ENCODE data around the gene BFSP1.

Gene BFSP1

DNA sequence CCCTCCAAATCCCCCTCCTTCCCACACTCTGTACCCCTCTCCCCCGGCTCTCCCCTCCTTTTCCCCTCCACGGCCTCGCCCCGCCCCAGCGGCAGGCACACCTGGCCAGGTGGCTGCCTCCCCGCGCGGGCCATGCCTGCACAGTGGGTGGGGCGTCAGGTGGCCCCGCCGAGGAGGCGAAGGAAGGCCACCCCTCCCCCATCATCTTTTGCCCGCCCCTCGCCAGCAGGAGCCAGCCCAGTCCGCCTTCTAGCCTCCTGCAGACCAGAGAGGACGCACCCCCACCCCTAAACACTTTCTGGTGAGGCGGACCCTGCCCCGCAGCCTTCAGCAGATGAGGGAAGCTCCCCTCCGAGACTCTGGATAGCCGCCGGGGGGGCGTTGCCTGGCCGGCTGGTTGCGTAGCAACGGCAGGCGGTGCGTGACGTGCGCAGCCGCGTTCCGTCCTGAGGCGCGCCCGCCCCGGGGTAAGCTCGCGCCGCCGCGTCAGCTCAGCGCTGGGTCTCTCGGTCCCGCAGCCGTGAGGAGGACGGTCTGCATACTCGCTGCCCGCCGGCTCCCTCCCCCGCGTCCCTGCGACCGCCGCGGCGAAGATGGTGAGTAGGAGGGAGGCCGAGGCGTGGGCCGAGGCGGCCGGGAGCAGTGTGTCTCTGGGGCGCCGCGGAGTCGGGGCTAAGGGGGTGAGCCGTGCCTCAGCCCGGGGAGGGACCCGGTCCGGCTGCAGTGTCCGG is 38.6 kb upstream of the BFSP1 start, which contains the start of gene DSTN:
Gene DSTN (plus strand): TSS at position 460 of the 731 bp plus-strand sequence. CDS start 134 bp downstream, at position 594.
- Histone ChIP-seq H3K27ac (ENCODE audit: low read length, poor library complexity, severe bottlenecking) (peak within 1 kb of the TSS; percentile 94), H2BK120ac (ENCODE audit: low read depth, low read length) (peak within 1 kb of the TSS; percentile 100), H3K9ac (ENCODE audit: low read length) (peak within 1 kb of the TSS; percentile 96), H2AFZ (ENCODE audit: low read depth, low read length) (peak within 1 kb of the TSS; percentile 54), H3K79me1 (replicated peaks; ENCODE audit: low read length, poor library complexity, severe bottlenecking) (peaks cover 3% of the 10 kb centered on the region), H4K91ac (ENCODE audit: low read length) (peak within 1 kb of the TSS; percentile 100), H3K4me2 (ENCODE audit: low read length, poor library complexity, severe bottlenecking) (peak within 1 kb of the TSS; percentile 82), H2BK12ac (ENCODE audit: low read length in 2 of 2) (peak within 1 kb of the TSS; percentile 54 to 93), H2BK5ac (ENCODE audit: low read depth, low read length, poor library complexity, severe bottlenecking) (peak within 1 kb of the TSS; percentile 99), H3K18ac (ENCODE audit: low read depth in 1 of 2, low read length in 2 of 2) (peak within 1 kb of the TSS; percentile 99 to 100), H3K9me3 (ENCODE audit: control insufficient read depth, low read length) (no peaks in the 10 kb centered on the region), H2AK5ac (ENCODE audit: low read length, severe bottlenecking) (no peak within 1 kb of the TSS), H3K14ac (ENCODE audit: low read length in 2 of 2) (peak within 1 kb of the TSS; percentile 92 to 96), H3K27me3 (ENCODE audit: control insufficient read depth in 1 of 2, insufficient read depth in 1 of 2, low read length in 2 of 2) (no peaks in the 10 kb centered on the region), H2BK15ac (ENCODE audit: low read depth, poor library complexity, severe bottlenecking) (peak within 1 kb of the TSS; percentile 100), H3K23ac (ENCODE audit: low read length in 2 of 2) (peak within 1 kb of the TSS; percentile 60 to 92), H3K36me3 (ENCODE audit: control insufficient read depth in 1 of 2, insufficient read depth in 2 of 2, low read depth in 1 of 2, low read length in 2 of 2) (peaks cover 0 to 4% of the 10 kb centered on the region in 2 experiments), H3K4ac (ENCODE audit: low read depth in 1 of 2, low read length in 2 of 2) (peak within 1 kb of the TSS; percentile 95 to 97), H3K4me1 (ENCODE audit: control insufficient read depth, insufficient read depth, low read depth, low read length) (peaks cover 4% of the 10 kb centered on the region), H4K8ac (ENCODE audit: low read length) (peak within 1 kb of the TSS; percentile 100), H3K4me3 (ENCODE audit: insufficient read depth in 1 of 2, low read depth in 1 of 2, low read length in 2 of 2) (peak within 1 kb of the TSS; percentile 93 to 95)
- under 1% methylated on average over 60 of the region's 70 CpGs for WGBS
- peak; percentile 97 for DNase-seq

DNA sequence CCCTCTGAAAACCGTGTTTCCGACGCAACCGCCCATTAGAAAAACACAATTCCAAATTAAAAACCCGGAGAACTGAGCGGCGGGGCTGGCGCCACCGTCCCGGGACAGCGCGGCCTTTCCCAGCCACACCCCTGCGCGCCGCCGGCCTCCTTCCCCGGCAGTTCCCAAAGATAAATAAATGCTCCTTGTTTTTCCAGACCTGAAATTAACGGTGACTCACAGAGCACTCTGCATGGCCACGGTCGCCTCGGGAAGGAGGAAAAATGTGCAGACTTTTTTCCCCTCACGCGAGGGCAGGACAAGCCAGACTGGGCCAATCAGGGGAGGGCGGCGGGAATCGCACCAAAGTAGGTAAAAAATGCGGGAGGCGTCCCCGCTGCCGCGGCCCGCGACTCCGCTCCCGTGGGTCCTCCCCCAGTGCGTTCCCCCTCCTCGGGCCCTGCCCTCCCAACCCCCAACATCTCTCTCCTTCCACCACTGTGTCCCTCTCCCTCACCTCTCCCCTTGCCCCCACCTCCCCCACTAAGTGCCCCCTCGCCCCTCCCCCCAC is 37.9 kb upstream of the BFSP1 start:
- no peak overlapping the region for H4K8ac ChIP-seq (ENCODE audit: low read length)
- H3K4me1 ChIP-seq (ENCODE audit: control insufficient read depth, insufficient read depth, low read depth, low read length) = peaks cover 4% of the 10 kb centered on the region
- H3K4ac ChIP-seq (ENCODE audit: low read depth in 1 of 2, low read length in 2 of 2) = no peak overlapping the region
- peak overlapping the region; percentile 63 for H3K4me2 ChIP-seq (ENCODE audit: low read length, poor library complexity, severe bottlenecking)
- peaks cover 0 to 2% of the 10 kb centered on the region in 2 experiments for H3K36me3 ChIP-seq (ENCODE audit: control insufficient read depth in 1 of 2, insufficient read depth in 2 of 2, low read depth in 1 of 2, low read length in 2 of 2)
- H3K27me3 ChIP-seq (ENCODE audit: control insufficient read depth in 1 of 2, insufficient read depth in 1 of 2, low read length in 2 of 2) = no peaks in the 10 kb centered on the region
- H3K18ac ChIP-seq (ENCODE audit: low read depth in 1 of 2, low read length in 2 of 2) = peak overlapping the region in 1 of 2 experiments; percentile 41
- no peak overlapping the region for H2AFZ ChIP-seq (ENCODE audit: low read depth, low read length)
- peak overlapping the region; percentile 91 for H3K9ac ChIP-seq (ENCODE audit: low read length)
- peak overlapping the region; percentile 48 to 68 for H3K4me3 ChIP-seq (ENCODE audit: insufficient read depth in 1 of 2, low read depth in 1 of 2, low read length in 2 of 2)
- no peak overlapping the region for H2AK5ac ChIP-seq (ENCODE audit: low read length, severe bottlenecking)
- DNase-seq = peak; percentile 99
- peak overlapping the region; percentile 100 for H2BK120ac ChIP-seq (ENCODE audit: low read depth, low read length)
- H3K27ac ChIP-seq (ENCODE audit: low read length, poor library complexity, severe bottlenecking) = peak overlapping the region; percentile 94
- no peak overlapping the region for H4K91ac ChIP-seq (ENCODE audit: low read length)
- under 1% methylated on average over 25 of the region's 38 CpGs for WGBS
- peaks cover 3% of the 10 kb centered on the region for H3K79me1 ChIP-seq (replicated peaks; ENCODE audit: low read length, poor library complexity, severe bottlenecking)
- H3K9me3 ChIP-seq (ENCODE audit: control insufficient read depth, low read length) = no peaks in the 10 kb centered on the region
- H3K23ac ChIP-seq (ENCODE audit: low read length in 2 of 2) = no peak overlapping the region
- no peak overlapping the region for H2BK15ac ChIP-seq (ENCODE audit: low read depth, poor library complexity, severe bottlenecking)
- H3K14ac ChIP-seq (ENCODE audit: low read length in 2 of 2) = no peak overlapping the region
- H2BK12ac ChIP-seq (ENCODE audit: low read length in 2 of 2) = no peak overlapping the region
- H2BK5ac ChIP-seq (ENCODE audit: low read depth, low read length, poor library complexity, severe bottlenecking) = peak overlapping the region; percentile 23

DNA sequence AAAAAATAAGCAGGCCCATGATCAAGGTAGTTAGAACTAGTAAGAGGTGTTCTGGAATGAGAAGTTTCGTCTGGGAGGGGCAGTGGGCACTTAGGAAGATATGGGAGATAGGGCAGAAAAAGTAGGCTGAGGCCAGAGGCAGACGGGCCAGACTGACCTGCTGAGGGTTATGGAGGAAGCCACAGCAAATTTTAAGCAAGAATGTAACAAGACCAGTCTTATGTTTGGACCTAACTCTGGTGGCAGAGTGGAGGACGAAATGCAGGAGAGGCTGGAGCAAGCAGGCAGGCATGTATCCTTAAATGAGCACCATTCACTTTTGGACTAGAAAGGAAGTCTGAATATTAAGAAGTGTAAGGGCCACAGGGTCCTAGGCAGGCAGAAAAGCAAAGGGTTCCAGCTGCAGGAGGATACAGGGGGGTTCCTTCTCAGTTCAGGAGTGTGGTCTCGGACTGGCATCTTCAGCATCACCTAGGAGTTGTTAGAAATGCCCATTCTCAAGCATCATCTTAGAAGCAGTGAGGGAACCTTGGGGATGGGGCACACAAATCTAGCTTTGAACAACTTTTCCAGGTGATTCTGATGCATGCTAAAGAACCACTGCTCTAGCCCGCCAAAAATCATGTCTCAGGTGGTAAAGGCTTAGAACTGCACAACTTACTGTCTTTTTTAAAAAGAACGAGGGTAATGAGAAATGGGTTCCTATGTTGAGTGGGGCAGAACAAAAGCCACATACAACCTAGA is 37.0 kb upstream of the BFSP1 start:
- H3K4me3 ChIP-seq (ENCODE audit: insufficient read depth in 1 of 2, low read depth in 1 of 2, low read length in 2 of 2) = peak overlapping the region in 1 of 2 experiments; percentile 68
- WGBS = 75% methylated on average over 6 of the region's 6 CpGs

DNA sequence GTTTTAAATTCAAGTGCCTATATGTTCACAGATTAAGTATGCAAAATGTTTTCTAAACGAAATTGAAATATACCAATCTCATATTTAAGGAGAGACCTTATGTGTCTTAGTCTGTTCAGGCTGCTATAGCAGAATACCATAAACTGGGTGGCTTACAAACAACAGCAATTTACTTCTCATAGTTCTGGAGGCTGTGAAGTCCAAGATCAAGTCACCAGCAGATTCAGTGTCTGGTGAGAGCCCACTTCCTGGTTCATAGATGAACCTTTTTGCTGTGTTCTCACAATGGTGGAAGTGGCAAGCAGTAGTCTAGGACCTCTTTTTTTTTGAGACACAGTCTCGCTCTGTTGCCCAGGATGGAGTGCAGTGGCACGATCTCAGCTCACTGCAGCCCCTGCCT is 35.2 kb upstream of the BFSP1 start:
- Histone ChIP-seq H2BK12ac (ENCODE audit: low read length in 2 of 2) (no peak overlapping the region), H2BK5ac (ENCODE audit: low read depth, low read length, poor library complexity, severe bottlenecking) (no peak overlapping the region), H3K9ac (ENCODE audit: low read length) (no peak overlapping the region), H2BK15ac (ENCODE audit: low read depth, poor library complexity, severe bottlenecking) (peak overlapping the region; percentile 26), H3K18ac (ENCODE audit: low read depth in 1 of 2, low read length in 2 of 2) (no peak overlapping the region), H2AK5ac (ENCODE audit: low read length, severe bottlenecking) (no peak overlapping the region), H2AFZ (ENCODE audit: low read depth, low read length) (no peak overlapping the region), H3K36me3 (ENCODE audit: control insufficient read depth in 1 of 2, insufficient read depth in 2 of 2, low read depth in 1 of 2, low read length in 2 of 2) (no peaks in the 10 kb centered on the region), H4K91ac (ENCODE audit: low read length) (no peak overlapping the region), H3K4me2 (ENCODE audit: low read length, poor library complexity, severe bottlenecking) (no peak overlapping the region), H3K14ac (ENCODE audit: low read length in 2 of 2) (no peak overlapping the region), H4K8ac (ENCODE audit: low read length) (no peak overlapping the region), H3K79me1 (replicated peaks; ENCODE audit: low read length, poor library complexity, severe bottlenecking) (peaks cover 3% of the 10 kb centered on the region), H3K4me3 (ENCODE audit: insufficient read depth in 1 of 2, low read depth in 1 of 2, low read length in 2 of 2) (no peak overlapping the region), H2BK120ac (ENCODE audit: low read depth, low read length) (no peak overlapping the region), H3K27ac (ENCODE audit: low read length, poor library complexity, severe bottlenecking) (no peak overlapping the region), H3K4me1 (ENCODE audit: control insufficient read depth, insufficient read depth, low read depth, low read length) (peaks cover 7% of the 10 kb centered on the region), H3K27me3 (ENCODE audit: control insufficient read depth in 1 of 2, insufficient read depth in 1 of 2, low read length in 2 of 2) (no peaks in the 10 kb centered on the region), H3K4ac (ENCODE audit: low read depth in 1 of 2, low read length in 2 of 2) (no peak overlapping the region), H3K9me3 (ENCODE audit: control insufficient read depth, low read length) (no peaks in the 10 kb centered on the region), H3K23ac (ENCODE audit: low read length in 2 of 2) (no peak overlapping the region)
- no peak for DNase-seq
- 100% methylated on average over 2 of the region's 3 CpGs for WGBS

More for the DNA sequence above, 37.0 kb upstream of the BFSP1 start:
- Histone ChIP-seq H4K8ac (ENCODE audit: low read length) (peak overlapping the region; percentile 47), H2BK120ac (ENCODE audit: low read depth, low read length) (peak overlapping the region; percentile 56), H3K18ac (ENCODE audit: low read depth in 1 of 2, low read length in 2 of 2) (peak overlapping the region; percentile 11 to 34), H3K9me3 (ENCODE audit: control insufficient read depth, low read length) (no peaks in the 10 kb centered on the region), H3K79me1 (replicated peaks; ENCODE audit: low read length, poor library complexity, severe bottlenecking) (peaks cover 3% of the 10 kb centered on the region), H3K9ac (ENCODE audit: low read length) (peak overlapping the region; percentile 91), H3K27me3 (ENCODE audit: control insufficient read depth in 1 of 2, insufficient read depth in 1 of 2, low read length in 2 of 2) (no peaks in the 10 kb centered on the region), H4K91ac (ENCODE audit: low read length) (peak overlapping the region; percentile 77), H2BK12ac (ENCODE audit: low read length in 2 of 2) (peak overlapping the region; percentile 60 to 79), H3K4me1 (ENCODE audit: control insufficient read depth, insufficient read depth, low read depth, low read length) (peaks cover 7% of the 10 kb centered on the region), H2BK15ac (ENCODE audit: low read depth, poor library complexity, severe bottlenecking) (peak overlapping the region; percentile 29), H2AK5ac (ENCODE audit: low read length, severe bottlenecking) (peak overlapping the region; percentile 83), H3K4ac (ENCODE audit: low read depth in 1 of 2, low read length in 2 of 2) (peak overlapping the region in 1 of 2 experiments; percentile 47), H2AFZ (ENCODE audit: low read depth, low read length) (no peak overlapping the region), H3K27ac (ENCODE audit: low read length, poor library complexity, severe bottlenecking) (peak overlapping the region; percentile 94), H3K14ac (ENCODE audit: low read length in 2 of 2) (no peak overlapping the region), H3K36me3 (ENCODE audit: control insufficient read depth in 1 of 2, insufficient read depth in 2 of 2, low read depth in 1 of 2, low read length in 2 of 2) (no peaks in the 10 kb centered on the region), H3K4me2 (ENCODE audit: low read length, poor library complexity, severe bottlenecking) (no peak overlapping the region), H2BK5ac (ENCODE audit: low read depth, low read length, poor library complexity, severe bottlenecking) (no peak overlapping the region), H3K23ac (ENCODE audit: low read length in 2 of 2) (no peak overlapping the region)
- DNase-seq = no peak
